ENCODE results near the gene AATK. TPM values are rescaled to one million over a fixed set of nuclear protein-coding genes. Genes with fewer than 3 reads are reported as not detected.

The AATK gene
- total RNA-seq, 1 donor from 2014 or later = 0.67 TPM

- Mint-ChIP-seq H3K27me3 (ENCODE audit: low read depth) (no peaks in the 10 kb centered on the region), H3K9me3 (ENCODE audit: low read depth) (no peaks in the 10 kb centered on the region), H3K27ac (ENCODE audit: unreplicated experiment) (no peak overlapping the region), H3K36me3 (ENCODE audit: low read depth) (peaks cover 1% of the 10 kb centered on the region), H3K4me1 (ENCODE audit: low read depth) (peaks cover 17% of the 10 kb centered on the region), H3K4me3 (ENCODE audit: unreplicated experiment) (no peak overlapping the region)
- TF ChIP-seq CTCF (IDR thresholded peaks at IDR 0.05) = no peak
- DNase-seq (ENCODE audit: low spot score) = no peak
Observed at GRCh38 chr17:81209141-81209540, 43.1 kb upstream of the AATK start.

- no peaks in the 10 kb centered on the region for H3K27me3 Mint-ChIP-seq (ENCODE audit: low read depth)
- no peaks in the 10 kb centered on the region for H3K9me3 Mint-ChIP-seq (ENCODE audit: low read depth)
- no peak for DNase-seq (ENCODE audit: low spot score)
- peaks cover 17% of the 10 kb centered on the region for H3K4me1 Mint-ChIP-seq (ENCODE audit: low read depth)
- no peak for TF ChIP-seq CTCF (IDR thresholded peaks at IDR 0.05)
- peaks cover 1% of the 10 kb centered on the region for H3K36me3 Mint-ChIP-seq (ENCODE audit: low read depth)
- H3K27ac Mint-ChIP-seq (ENCODE audit: unreplicated experiment) = no peak overlapping the region
- no peak overlapping the region for H3K4me3 Mint-ChIP-seq (ENCODE audit: unreplicated experiment)
Observed at GRCh38 chr17:81208651-81209050, 42.6 kb upstream of the AATK start.

DNA sequence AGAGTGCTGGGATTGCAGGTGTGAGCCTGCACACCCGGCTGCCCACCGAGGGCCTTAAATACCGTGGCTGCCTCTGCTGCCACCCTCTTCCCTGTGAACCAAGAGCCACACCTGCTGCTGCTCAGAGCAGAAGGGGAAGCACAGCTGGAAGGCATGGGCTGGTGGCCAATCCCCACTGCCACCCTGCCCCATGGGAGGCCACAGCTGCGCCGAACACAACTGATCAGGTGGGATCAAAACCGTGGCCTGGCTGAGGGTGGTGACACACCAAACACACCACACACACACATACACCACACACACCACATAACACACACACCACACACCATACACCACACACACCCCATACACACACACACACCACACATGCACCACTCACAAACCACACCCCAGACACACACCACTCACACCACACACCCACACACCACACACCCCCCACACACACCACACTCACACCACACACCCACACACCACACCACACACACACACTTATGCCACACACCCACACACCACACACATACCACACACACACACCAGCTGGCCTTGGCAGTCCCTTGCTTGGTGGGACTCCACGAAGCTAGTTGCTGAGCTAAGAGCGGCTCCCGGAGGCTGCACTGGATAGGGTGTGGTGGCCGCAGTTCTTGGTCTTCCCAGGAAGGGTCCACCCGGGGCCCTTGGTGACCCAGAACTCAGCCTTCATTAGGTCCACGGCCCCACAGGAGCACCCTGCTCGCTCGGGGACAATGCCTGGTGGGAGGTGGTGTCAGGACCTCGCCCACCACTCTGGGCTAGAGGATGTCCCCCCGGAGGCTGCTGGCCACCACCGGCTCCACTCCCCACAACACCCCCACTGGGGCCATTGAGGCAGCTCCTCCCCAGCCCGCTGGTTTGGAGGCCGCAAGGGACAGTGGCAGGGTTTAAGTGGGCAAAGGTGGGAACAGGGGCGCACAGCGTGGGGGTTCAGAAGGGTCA, 41.9 kb upstream of the AATK start:
- Mint-ChIP-seq H3K4me1 (ENCODE audit: low read depth) (peaks cover 17% of the 10 kb centered on the region), H3K9me3 (ENCODE audit: low read depth) (no peaks in the 10 kb centered on the region), H3K27ac (ENCODE audit: unreplicated experiment) (no peak overlapping the region), H3K36me3 (ENCODE audit: low read depth) (peaks cover 1% of the 10 kb centered on the region), H3K27me3 (ENCODE audit: low read depth) (no peaks in the 10 kb centered on the region), H3K4me3 (ENCODE audit: unreplicated experiment) (no peak overlapping the region)
- DNase-seq (ENCODE audit: low spot score) = no peak
- TF ChIP-seq CTCF (IDR thresholded peaks at IDR 0.05) = no peak

- H3K4me1 Mint-ChIP-seq (ENCODE audit: low read depth) = peaks cover 17% of the 10 kb centered on the region
- TF ChIP-seq CTCF (IDR thresholded peaks at IDR 0.05) = no peak
- H3K4me3 Mint-ChIP-seq (ENCODE audit: unreplicated experiment) = no peak overlapping the region
- no peak for DNase-seq (ENCODE audit: low spot score)
- H3K27me3 Mint-ChIP-seq (ENCODE audit: low read depth) = no peaks in the 10 kb centered on the region
- H3K27ac Mint-ChIP-seq (ENCODE audit: unreplicated experiment) = no peak overlapping the region
- H3K36me3 Mint-ChIP-seq (ENCODE audit: low read depth) = no peaks in the 10 kb centered on the region
- no peaks in the 10 kb centered on the region for H3K9me3 Mint-ChIP-seq (ENCODE audit: low read depth)
Observed at GRCh38 chr17:81206657-81207056, 40.6 kb upstream of the AATK start.

DNA sequence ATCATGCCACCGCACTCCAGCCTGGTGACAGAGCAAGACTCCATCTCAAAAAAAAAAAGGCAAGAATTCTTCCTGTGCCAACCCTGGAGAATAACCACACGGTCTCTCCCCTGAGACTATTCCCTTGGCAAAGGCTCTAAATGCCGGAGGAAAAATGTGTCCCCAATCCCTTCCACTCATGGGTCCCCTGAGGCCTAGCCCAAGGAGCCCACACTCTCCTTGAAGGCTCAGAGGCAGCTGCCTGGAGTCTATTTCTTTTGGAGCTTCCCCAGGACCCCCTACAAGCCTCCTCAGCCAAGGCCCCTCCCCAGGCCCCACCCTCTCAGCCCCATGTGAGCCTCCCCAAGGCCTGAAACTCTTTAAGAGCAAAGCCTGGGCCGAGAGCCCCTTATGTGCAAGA, 40.1 kb upstream of the AATK start:
- TF ChIP-seq CTCF (IDR thresholded peaks at IDR 0.05) = no peak
- Mint-ChIP-seq H3K4me1 (ENCODE audit: low read depth) (peaks cover 16% of the 10 kb centered on the region), H3K27ac (ENCODE audit: unreplicated experiment) (peak overlapping the region; percentile 22), H3K27me3 (ENCODE audit: low read depth) (no peaks in the 10 kb centered on the region), H3K4me3 (ENCODE audit: unreplicated experiment) (no peak overlapping the region), H3K9me3 (ENCODE audit: low read depth) (no peaks in the 10 kb centered on the region), H3K36me3 (ENCODE audit: low read depth) (no peaks in the 10 kb centered on the region)
- no peak for DNase-seq (ENCODE audit: low spot score)
